Neural progenitor cell (in vitro differentiated cells): Measurements from ENCODE around the gene ATRN. TPM values are rescaled to one million over a fixed set of nuclear protein-coding genes. Genes with fewer than 3 reads are reported as not detected.

Experiments
- DNase-seq: peaks from one replicate; pipeline ENCODE4 v3.0.0-alpha.2; 2016; ENCODE audit warnings: low spot score
- H2AFZ ChIP-seq: fragments of 200-600 bp; sonication (generic); replicated peaks from 2 replicates; pipeline ENCODE4 v1.6.1; 2016; ENCODE audit warnings: antibody characterized with exemption
- H3F3A ChIP-seq: fragments of 200-600 bp; sonication (generic); 2 replicates; pipeline ENCODE4 v1.6.1; 2016; ENCODE audit warnings: antibody characterized with exemption, low read depth
- H3K27ac ChIP-seq: fragments of 200-600 bp; sonication (generic); 2 replicates; pipeline ENCODE4 v1.5.1; 2016; ENCODE audit warnings: mild to moderate bottlenecking
- H3K27me3 ChIP-seq: fragments of 200-600 bp; sonication (generic); 2 replicates; pipeline ENCODE4 v1.6.1; 2016; ENCODE audit warnings: mild to moderate bottlenecking, moderate library complexity
- H3K36me3 ChIP-seq: fragments of 200-600 bp; sonication (generic); 2 replicates; pipeline ENCODE4 v1.5.1; 2016
- H3K4me1 ChIP-seq: fragments of 200-600 bp; sonication (generic); 2 replicates; pipeline ENCODE4 v1.6.1; 2016; ENCODE audit warnings: mixed run types
- H3K4me2 ChIP-seq: fragments of 200-600 bp; sonication (generic); 2 replicates; pipeline ENCODE4 v1.6.1; 2016
- H3K4me3 ChIP-seq: fragments of 200-600 bp; sonication (generic); 2 replicates; pipeline ENCODE4 v1.5.1; 2016
- H3K79me2 ChIP-seq: fragments of 200-600 bp; sonication (generic); 2 replicates; pipeline ENCODE4 v1.6.1; 2016; ENCODE audit warnings: low read depth
- H3K9ac ChIP-seq: fragments of 200-600 bp; sonication (generic); 2 replicates; pipeline ENCODE4 v1.6.1; 2016
- H3K9me3 ChIP-seq: fragments of 200-600 bp; sonication (generic); 2 replicates; pipeline ENCODE4 v1.5.1; 2016; ENCODE audit warnings: low read depth
- H4K20me1 ChIP-seq: fragments of 200-600 bp; sonication (generic); 2 replicates; pipeline ENCODE4 v1.6.1; 2016; ENCODE audit warnings: low read depth
- H3K27ac Mint-ChIP-seq: 3 replicates; pipeline ENCODE4 v1.8.0; 2021; ENCODE audit warnings: mixed read lengths
- H3K27me3 Mint-ChIP-seq: 2 replicates; pipeline ENCODE4 v1.8.0; 2022; ENCODE audit warnings: low read depth, mild to moderate bottlenecking, inconsistent platforms, moderate library complexity, mixed read lengths; ENCODE audit not compliant: insufficient read depth
- H3K36me3 Mint-ChIP-seq: 3 replicates; pipeline ENCODE4 v1.8.0; 2021; ENCODE audit warnings: mixed read lengths
- H3K4me1 Mint-ChIP-seq: 3 replicates; pipeline ENCODE4 v1.8.0; 2021; ENCODE audit warnings: mixed read lengths
- H3K4me3 Mint-ChIP-seq: 3 replicates; pipeline ENCODE4 v1.8.0; 2021; ENCODE audit warnings: mild to moderate bottlenecking, moderate library complexity, mixed read lengths
- H3K9me3 Mint-ChIP-seq: 3 replicates; pipeline ENCODE4 v1.8.0; 2020; ENCODE audit warnings: mixed read lengths
- EZH2 ChIP-seq: fragments of 200-600 bp; sonication (generic); IDR thresholded peaks from 2 replicates; pipeline ENCODE4 v1.6.1; 2017; ENCODE audit warnings: antibody characterized with exemption, mild to moderate bottlenecking, moderate library complexity
- EZH2phosphoT487 ChIP-seq: fragments of 200-600 bp; sonication (generic); IDR thresholded peaks from 2 replicates; pipeline ENCODE4 v1.6.1; 2017; ENCODE audit warnings: antibody characterized with exemption
- total RNA-seq: library from RNA; depleted of rRNA; stranded (reverse); fragments of >200 nt; gene quantifications from 2 replicates; pipeline ENCODE4 v1.2.3, GENCODE V29; 2015; ENCODE audit warnings: low replicate concordance
- TF ChIP-seq, protein P1 (sequence below): fragments of 200-600 bp; sonication (generic); IDR thresholded peaks from 2 replicates; pipeline ENCODE4 v1.5.1; 2017; ENCODE audit warnings: antibody characterized with exemption, mild to moderate bottlenecking

Gene ATRN
- total RNA-seq, 1 donor from 2014 or later: 36.8 TPM

DNA sequence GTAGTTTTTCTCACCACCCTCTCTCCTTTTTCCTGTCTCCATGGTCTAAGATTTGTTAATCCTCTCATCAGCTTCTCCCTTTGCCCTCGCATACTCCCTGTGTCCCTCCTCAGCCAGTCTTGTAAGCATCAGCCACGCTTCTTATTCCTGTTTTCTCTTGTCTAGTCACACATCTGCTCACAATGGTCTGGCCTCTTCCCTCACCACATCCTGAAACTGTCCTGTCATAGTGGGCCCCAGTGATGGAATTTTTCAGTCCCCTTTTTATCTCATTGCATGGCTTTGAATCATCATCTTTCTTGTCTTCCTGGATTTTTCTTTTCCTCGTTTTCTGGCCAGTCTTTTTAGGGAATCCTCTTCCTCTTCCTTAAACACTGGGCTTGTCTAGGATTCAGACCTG is 135.2 kb downstream of the ATRN start:
- Histone ChIP-seq H3K27me3 (no peaks in the 10 kb centered on the region), H3K4me2 (no peak overlapping the region), H3K27ac (no peak overlapping the region), H3F3A (no peaks in the 10 kb centered on the region), H3K36me3 (no peaks in the 10 kb centered on the region), H3K9me3 (no peaks in the 10 kb centered on the region), H3K4me1 (no peaks in the 10 kb centered on the region), H3K9ac (no peak overlapping the region), H3K4me3 (no peak overlapping the region), H4K20me1 (no peaks in the 10 kb centered on the region), H3K79me2 (no peaks in the 10 kb centered on the region), H2AFZ (no peak overlapping the region)
- TF ChIP-seq, protein P1, sequence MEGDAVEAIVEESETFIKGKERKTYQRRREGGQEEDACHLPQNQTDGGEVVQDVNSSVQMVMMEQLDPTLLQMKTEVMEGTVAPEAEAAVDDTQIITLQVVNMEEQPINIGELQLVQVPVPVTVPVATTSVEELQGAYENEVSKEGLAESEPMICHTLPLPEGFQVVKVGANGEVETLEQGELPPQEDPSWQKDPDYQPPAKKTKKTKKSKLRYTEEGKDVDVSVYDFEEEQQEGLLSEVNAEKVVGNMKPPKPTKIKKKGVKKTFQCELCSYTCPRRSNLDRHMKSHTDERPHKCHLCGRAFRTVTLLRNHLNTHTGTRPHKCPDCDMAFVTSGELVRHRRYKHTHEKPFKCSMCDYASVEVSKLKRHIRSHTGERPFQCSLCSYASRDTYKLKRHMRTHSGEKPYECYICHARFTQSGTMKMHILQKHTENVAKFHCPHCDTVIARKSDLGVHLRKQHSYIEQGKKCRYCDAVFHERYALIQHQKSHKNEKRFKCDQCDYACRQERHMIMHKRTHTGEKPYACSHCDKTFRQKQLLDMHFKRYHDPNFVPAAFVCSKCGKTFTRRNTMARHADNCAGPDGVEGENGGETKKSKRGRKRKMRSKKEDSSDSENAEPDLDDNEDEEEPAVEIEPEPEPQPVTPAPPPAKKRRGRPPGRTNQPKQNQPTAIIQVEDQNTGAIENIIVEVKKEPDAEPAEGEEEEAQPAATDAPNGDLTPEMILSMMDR: no peak
- TF ChIP-seq EZH2: no peak
- no peak for TF ChIP-seq EZH2phosphoT487
- no peak for DNase-seq
- peaks cover 3% of the 10 kb centered on the region for H3K27me3 Mint-ChIP-seq
- H3K4me3 Mint-ChIP-seq: no peak overlapping the region
- H3K4me1 Mint-ChIP-seq: no peaks in the 10 kb centered on the region
- no peak overlapping the region for H3K27ac Mint-ChIP-seq
- H3K9me3 Mint-ChIP-seq: no peaks in the 10 kb centered on the region
- H3K36me3 Mint-ChIP-seq: peaks cover 23% of the 10 kb centered on the region

DNA sequence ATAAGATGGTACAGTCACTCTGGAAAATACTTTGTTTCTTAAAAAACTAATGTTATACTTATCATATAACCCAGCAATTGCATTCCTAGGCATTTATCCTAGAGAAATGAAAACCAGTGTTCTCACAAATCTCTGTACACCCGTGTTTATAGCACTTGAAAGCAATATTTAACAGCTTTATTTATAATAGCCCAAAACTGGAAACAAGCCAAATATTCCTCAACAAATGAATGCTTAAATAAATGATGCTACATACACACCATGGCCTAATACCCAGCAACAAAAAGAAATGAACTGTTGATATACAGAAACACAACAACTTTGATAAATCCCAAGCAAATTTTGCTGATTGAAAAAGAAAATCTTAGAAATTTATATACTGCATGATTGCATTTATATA is 141.1 kb downstream of the ATRN start:
- peaks cover 4% of the 10 kb centered on the region for H3K4me1 ChIP-seq

DNA sequence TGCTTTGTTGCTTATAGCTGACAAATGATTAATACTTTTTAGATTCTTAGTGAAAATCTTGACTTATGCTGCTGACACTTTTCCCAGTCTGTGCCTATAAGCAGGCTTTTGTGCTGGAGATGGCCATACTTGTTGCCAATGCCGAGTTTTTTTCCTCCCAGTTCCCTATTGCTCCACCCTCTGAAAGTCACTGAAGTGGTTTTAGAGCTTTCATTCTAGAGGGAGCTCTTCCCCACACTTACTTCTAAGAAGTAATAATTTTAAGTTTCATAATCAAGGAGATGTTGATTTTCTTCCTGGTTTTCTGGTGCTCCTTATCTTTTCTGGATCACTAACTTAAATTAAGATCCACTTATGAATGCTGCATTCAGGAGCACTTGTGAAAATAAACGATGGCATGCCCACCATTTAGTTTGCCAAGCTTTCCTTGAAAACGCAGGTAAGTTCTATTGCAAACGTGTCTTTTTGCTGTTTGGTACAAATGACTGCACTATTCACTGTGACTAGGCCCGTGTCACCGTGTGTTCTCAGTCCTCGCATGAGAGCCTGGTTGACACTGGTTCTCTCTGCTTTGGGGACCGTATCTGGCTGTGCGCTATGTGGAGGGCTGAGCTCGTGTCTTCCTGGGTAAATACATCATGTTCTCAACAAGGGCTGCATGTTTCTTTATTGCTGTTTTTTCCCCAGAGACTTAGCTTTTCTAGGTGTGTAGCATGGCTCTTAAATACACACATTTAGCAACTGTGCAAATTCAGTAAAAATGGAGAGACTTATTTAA is 142.2 kb downstream of the ATRN start:
- peaks cover 3% of the 10 kb centered on the region for H3K36me3 Mint-ChIP-seq
- H3K27ac Mint-ChIP-seq: peak overlapping the region; percentile 24
- H3K9me3 ChIP-seq: no peaks in the 10 kb centered on the region
- no peaks in the 10 kb centered on the region for H3K27me3 Mint-ChIP-seq
- H3K79me2 ChIP-seq: no peaks in the 10 kb centered on the region
- H3K4me3 Mint-ChIP-seq: no peak overlapping the region
- H3K4me2 ChIP-seq: no peak overlapping the region
- H3K4me1 Mint-ChIP-seq: peaks cover 8% of the 10 kb centered on the region
- no peak overlapping the region for H3K9ac ChIP-seq
- no peaks in the 10 kb centered on the region for H3K27me3 ChIP-seq
- H2AFZ ChIP-seq: no peak overlapping the region
- no peaks in the 10 kb centered on the region for H3K9me3 Mint-ChIP-seq
- no peaks in the 10 kb centered on the region for H4K20me1 ChIP-seq
- TF ChIP-seq EZH2phosphoT487: no peak
- TF ChIP-seq, protein P1: no peak
- TF ChIP-seq EZH2: no peak
- no peak overlapping the region for H3K4me3 ChIP-seq
- peaks cover 4% of the 10 kb centered on the region for H3K4me1 ChIP-seq
- no peaks in the 10 kb centered on the region for H3K36me3 ChIP-seq
- DNase-seq: no peak
- no peak overlapping the region for H3K27ac ChIP-seq
- H3F3A ChIP-seq: no peaks in the 10 kb centered on the region

More for the DNA sequence above, 141.1 kb downstream of the ATRN start:
- H3K4me3 ChIP-seq: no peak overlapping the region
- no peak for TF ChIP-seq EZH2phosphoT487
- TF ChIP-seq, protein P1: no peak
- TF ChIP-seq EZH2: no peak
- no peak overlapping the region for H3K9ac ChIP-seq
- H3K79me2 ChIP-seq: no peaks in the 10 kb centered on the region
- H3K36me3 ChIP-seq: no peaks in the 10 kb centered on the region
- DNase-seq: no peak
- no peaks in the 10 kb centered on the region for H4K20me1 ChIP-seq
- H3K9me3 ChIP-seq: no peaks in the 10 kb centered on the region
- Mint-ChIP-seq H3K9me3 (no peaks in the 10 kb centered on the region), H3K36me3 (peaks cover 6% of the 10 kb centered on the region), H3K27ac (no peak overlapping the region), H3K4me3 (no peak overlapping the region), H3K4me1 (peaks cover 8% of the 10 kb centered on the region), H3K27me3 (no peaks in the 10 kb centered on the region)
- no peaks in the 10 kb centered on the region for H3F3A ChIP-seq
- no peaks in the 10 kb centered on the region for H3K27me3 ChIP-seq
- peak overlapping the region; percentile 3 for H3K27ac ChIP-seq
- no peak overlapping the region for H2AFZ ChIP-seq
- no peak overlapping the region for H3K4me2 ChIP-seq
